GM08714 (cell line): ENCODE measurements around the gene MGRN1.

Experiments used
- H3K4me3 ChIP-seq: fragments of 200-500 bp; sonication (Bioruptor generic); 2 replicates; pipeline ENCODE4 v1.5.1; 2014; ENCODE audit warnings: mild to moderate bottlenecking, low read length, inconsistent platforms
- ZNF274 ChIP-seq: IDR thresholded peaks from 2 replicates; pipeline ENCODE4 v1.6.1; 2012; ENCODE audit warnings: mild to moderate bottlenecking, low read depth, low read length

The MGRN1 gene

GRCh38 chr16:4695473-4696171 lies 71.0 kb downstream of the MGRN1 start:
- no peak for TF ChIP-seq ZNF274
- no peak overlapping the region for H3K4me3 ChIP-seq

GRCh38 chr16:4696172-4696904 lies 71.7 kb downstream of the MGRN1 start:
- no peak for TF ChIP-seq ZNF274
- H3K4me3 ChIP-seq = no peak overlapping the region

GRCh38 chr16:4696905-4697847 lies 72.5 kb downstream of the MGRN1 start:
- no peak overlapping the region for H3K4me3 ChIP-seq
- no peak for TF ChIP-seq ZNF274

- no peak for TF ChIP-seq ZNF274
- H3K4me3 ChIP-seq = no peak overlapping the region
Measured at GRCh38 chr16:4697848-4698291, 73.2 kb downstream of the MGRN1 start.

GRCh38 chr16:4698321-4699045 lies 73.9 kb downstream of the MGRN1 start:
- no peak for TF ChIP-seq ZNF274

GRCh38 chr16:4699046-4699556 lies 74.5 kb downstream of the MGRN1 start:
- H3K4me3 ChIP-seq = no peak overlapping the region
- TF ChIP-seq ZNF274 = no peak

More at GRCh38 chr16:4698321-4699045, 73.9 kb downstream of the MGRN1 start:
- H3K4me3 ChIP-seq = no peak overlapping the region

- TF ChIP-seq ZNF274 = no peak
- no peak overlapping the region for H3K4me3 ChIP-seq
Measured at GRCh38 chr16:4700380-4700996, 75.9 kb downstream of the MGRN1 start.

GRCh38 chr16:4700997-4701743 lies 76.5 kb downstream of the MGRN1 start:
- no peak overlapping the region for H3K4me3 ChIP-seq
- no peak for TF ChIP-seq ZNF274

GRCh38 chr16:4701791-4702465 lies 77.3 kb downstream of the MGRN1 start:
- no peak for TF ChIP-seq ZNF274
- no peak overlapping the region for H3K4me3 ChIP-seq

- H3K4me3 ChIP-seq = no peak overlapping the region
- TF ChIP-seq ZNF274 = no peak
Measured at GRCh38 chr16:4702466-4702808, 77.8 kb downstream of the MGRN1 start.

- H3K4me3 ChIP-seq = no peak overlapping the region
- TF ChIP-seq ZNF274 = no peak
Measured at GRCh38 chr16:4703906-4704305, 79.3 kb downstream of the MGRN1 start.

- no peak for TF ChIP-seq ZNF274
Measured at GRCh38 chr16:4704491-4704890, 79.9 kb downstream of the MGRN1 start.

More at GRCh38 chr16:4704491-4704890, 79.9 kb downstream of the MGRN1 start:
- H3K4me3 ChIP-seq = no peak overlapping the region
